Mesodermal cell (in vitro differentiated cells): Measurements from ENCODE around the gene KCTD20.
"Not testable (repeated sequence)": the region's sequence is repeated elsewhere in the genome, so short reads cannot be mapped to it uniquely, and the experiment has no call there.

Experiments
- H3K27ac ChIP-seq: 2 replicates; pipeline ENCODE4 v1.7.0; 2013; ENCODE audit warnings: mild to moderate bottlenecking, low read depth, low read length, moderate library complexity; ENCODE audit not compliant: severe bottlenecking
- H3K36me3 ChIP-seq: 2 replicates; pipeline ENCODE4 v1.7.1; 2013; ENCODE audit warnings: mild to moderate bottlenecking, low read length, moderate library complexity; ENCODE audit not compliant: control insufficient read depth, insufficient read depth
- H3K4me1 ChIP-seq: one replicate; pipeline ENCODE4 v1.7.1; 2013; ENCODE audit warnings: mild to moderate bottlenecking, low read length; ENCODE audit not compliant: insufficient read depth, control insufficient read depth, poor library complexity, severe bottlenecking
- H3K4me3 ChIP-seq: 2 replicates; pipeline ENCODE4 v1.7.0; 2013; ENCODE audit warnings: low read length, control low read depth, mild to moderate bottlenecking; ENCODE audit not compliant: insufficient read depth, poor library complexity, severe bottlenecking; ENCODE audit errors: extremely low read depth
- H3K9me3 ChIP-seq: 2 replicates; pipeline ENCODE4 v1.7.1; 2013; ENCODE audit warnings: mild to moderate bottlenecking, low read length, moderate library complexity; ENCODE audit not compliant: control insufficient read depth
- WGBS, 2 experiments: methylation state at CpG; one replicate each; pipeline ENCODE4 v1.1.5; 2013; ENCODE audit warnings: missing lambda C conversion rate in 2 of 2; ENCODE audit not compliant: insufficient coverage in 2 of 2; 5-methylcytosine and 5-hydroxymethylcytosine counted together

The KCTD20 gene

GRCh38 chr6:36469148-36469661 lies 26.4 kb downstream of the KCTD20 start:
- no peaks in the 10 kb centered on the region for H3K9me3 ChIP-seq
- H3K4me1 ChIP-seq = no peaks in the 10 kb centered on the region
- WGBS, 2 experiments = 75 to 89% methylated on average over 4 to 6 of the region's 6 CpGs
- H3K27ac ChIP-seq = no peak overlapping the region
- peaks cover 54% of the 10 kb centered on the region for H3K36me3 ChIP-seq
- no peak overlapping the region for H3K4me3 ChIP-seq

- Histone ChIP-seq H3K4me1 (no peaks in the 10 kb centered on the region), H3K9me3 (no peaks in the 10 kb centered on the region), H3K36me3 (peaks cover 62% of the 10 kb centered on the region), H3K4me3 (no peak overlapping the region), H3K27ac (no peak overlapping the region)
- 93 to 98% methylated on average over 3 of the region's 3 CpGs for WGBS, 2 experiments
These were observed 27.1 kb downstream of the KCTD20 start for GRCh38 chr6:36469946-36470345.

- Histone ChIP-seq H3K4me3 (no peak overlapping the region), H3K27ac (no peak overlapping the region), H3K36me3 (peaks cover 89% of the 10 kb centered on the region), H3K9me3 (no peaks in the 10 kb centered on the region), H3K4me1 (peaks cover 7% of the 10 kb centered on the region)
- WGBS, 2 experiments = 100% methylated on average over 1 of the region's 2 CpGs; no CpG with 5 or more reads in 1 of the 2 experiments
These were observed 35.3 kb downstream of the KCTD20 start for GRCh38 chr6:36478051-36478526.

- H3K4me1 ChIP-seq = peaks cover 7% of the 10 kb centered on the region
- H3K27ac ChIP-seq = no peak overlapping the region
- H3K9me3 ChIP-seq = no peaks in the 10 kb centered on the region
- WGBS, 2 experiments = no CpG with 5 or more reads among the region's 1 CpG
- H3K36me3 ChIP-seq = peaks cover 89% of the 10 kb centered on the region
- H3K4me3 ChIP-seq = no peak overlapping the region
These were observed 36.5 kb downstream of the KCTD20 start for GRCh38 chr6:36479256-36479655.

GRCh38 chr6:36483326-36483725 lies 40.5 kb downstream of the KCTD20 start:
- peaks cover 95% of the 10 kb centered on the region for H3K36me3 ChIP-seq
- 86 to 100% methylated on average over 4 to 5 of the region's 5 CpGs for WGBS, 2 experiments
- H3K4me3 ChIP-seq, H3K9me3 ChIP-seq, H3K4me1 ChIP-seq, H3K27ac ChIP-seq: not testable (repeated sequence)

- Histone ChIP-seq H3K4me1 (peaks cover 4% of the 10 kb centered on the region), H3K36me3 (peaks cover 96% of the 10 kb centered on the region), H3K27ac (no peak overlapping the region), H3K9me3 (no peaks in the 10 kb centered on the region), H3K4me3 (no peak overlapping the region)
- WGBS, 2 experiments = 89 to 97% methylated on average over 3 of the region's 5 CpGs
These were observed 41.9 kb downstream of the KCTD20 start for GRCh38 chr6:36484736-36485135.

GRCh38 chr6:36487698-36488097 lies 44.9 kb downstream of the KCTD20 start:
- Histone ChIP-seq H3K4me3 (no peak overlapping the region), H3K36me3 (peaks cover 89% of the 10 kb centered on the region), H3K4me1 (peaks cover 4% of the 10 kb centered on the region), H3K9me3 (no peaks in the 10 kb centered on the region), H3K27ac (no peak overlapping the region)
- WGBS, 2 experiments = 89 to 100% methylated on average over 1 of the region's 1 CpG

- Histone ChIP-seq H3K36me3 (peaks cover 89% of the 10 kb centered on the region), H3K9me3 (no peaks in the 10 kb centered on the region), H3K27ac (no peak overlapping the region), H3K4me1 (peaks cover 4% of the 10 kb centered on the region), H3K4me3 (no peak overlapping the region)
These were observed 45.4 kb downstream of the KCTD20 start for GRCh38 chr6:36488221-36488620.

- Histone ChIP-seq H3K4me3 (no peak overlapping the region), H3K36me3 (peaks cover 89% of the 10 kb centered on the region), H3K27ac (no peak overlapping the region), H3K9me3 (no peaks in the 10 kb centered on the region), H3K4me1 (peaks cover 4% of the 10 kb centered on the region)
- WGBS, 2 experiments = 90 to 96% methylated on average over 2 of the region's 4 CpGs
These were observed 46.6 kb downstream of the KCTD20 start for GRCh38 chr6:36489426-36489825.

- Histone ChIP-seq H3K4me3 (no peak overlapping the region), H3K9me3 (no peaks in the 10 kb centered on the region), H3K4me1 (peaks cover 4% of the 10 kb centered on the region), H3K36me3 (peaks cover 89% of the 10 kb centered on the region), H3K27ac (no peak overlapping the region)
- WGBS, 2 experiments = 90 to 97% methylated on average over 4 to 7 of the region's 7 CpGs
These were observed 48.7 kb downstream of the KCTD20 start for GRCh38 chr6:36491378-36491965.

- peaks cover 89% of the 10 kb centered on the region for H3K36me3 ChIP-seq
These were observed 49.3 kb downstream of the KCTD20 start for GRCh38 chr6:36492092-36492491.

More at GRCh38 chr6:36492092-36492491, 49.3 kb downstream of the KCTD20 start:
- H3K27ac ChIP-seq = no peak overlapping the region
- H3K9me3 ChIP-seq = no peaks in the 10 kb centered on the region
- no peak overlapping the region for H3K4me3 ChIP-seq
- peaks cover 4% of the 10 kb centered on the region for H3K4me1 ChIP-seq
- 95 to 100% methylated on average over 2 to 3 of the region's 4 CpGs for WGBS, 2 experiments
